NCI-H1092 (cell line): Measurements from ENCODE around the gene EBF3.

ENCODE experiments used
- DNase-seq: peaks from one replicate; lab custom pipeline; 2025; lab: John Stamatoyannopoulos, UW

Gene EBF3

GRCh38 chr10:129833994-129834739 lies 129.9 kb downstream of the EBF3 start:
- no peak for DNase-seq

GRCh38 chr10:129833468-129833950 lies 130.6 kb downstream of the EBF3 start:
- no peak for DNase-seq

GRCh38 chr10:129832573-129833467 lies 131.3 kb downstream of the EBF3 start:
- no peak for DNase-seq

GRCh38 chr10:129831150-129831549 lies 132.9 kb downstream of the EBF3 start:
- no peak for DNase-seq

- no peak for DNase-seq
These were observed 138.2 kb downstream of the EBF3 start for GRCh38 chr10:129825826-129826225.

GRCh38 chr10:129825221-129825620 lies 138.9 kb downstream of the EBF3 start:
- DNase-seq = no peak

GRCh38 chr10:129820451-129820850 lies 143.6 kb downstream of the EBF3 start:
- no peak for DNase-seq

GRCh38 chr10:129816656-129817045 lies 147.4 kb downstream of the EBF3 start:
- no peak for DNase-seq

- DNase-seq = no peak
These were observed 148.0 kb downstream of the EBF3 start for GRCh38 chr10:129815898-129816655.

- no peak for DNase-seq
These were observed 149.1 kb downstream of the EBF3 start for GRCh38 chr10:129814681-129815646.

GRCh38 chr10:129812398-129812797 lies 151.7 kb downstream of the EBF3 start:
- DNase-seq = no peak

- DNase-seq = no peak
These were observed 152.9 kb downstream of the EBF3 start for GRCh38 chr10:129811208-129811607.

- no peak for DNase-seq
These were observed 154.2 kb downstream of the EBF3 start for GRCh38 chr10:129809841-129810240.

- no peak for DNase-seq
These were observed 154.6 kb downstream of the EBF3 start for GRCh38 chr10:129809431-129809830.

- DNase-seq = no peak
These were observed 155.7 kb downstream of the EBF3 start for GRCh38 chr10:129808092-129808983.

- DNase-seq = no peak
These were observed 156.9 kb downstream of the EBF3 start for GRCh38 chr10:129807211-129807610.

- no peak for DNase-seq
These were observed 163.2 kb downstream of the EBF3 start for GRCh38 chr10:129800796-129801340.

- no peak for DNase-seq
These were observed 164.1 kb downstream of the EBF3 start for GRCh38 chr10:129799942-129800341.

GRCh38 chr10:129796710-129797420 lies 167.2 kb downstream of the EBF3 start:
- DNase-seq = no peak
